Mucosa of stomach (tissue), 1 donor: ENCODE results near the gene ACSL5.
"Not testable (repeated sequence)": the region's sequence is repeated elsewhere in the genome, so short reads cannot be mapped to it uniquely, and the experiment has no call there.

Source experiments
- H3K27me3 ChIP-seq: one replicate; pipeline ENCODE4 v1.7.0; 2013; ENCODE audit warnings: mild to moderate bottlenecking, low read length; ENCODE audit not compliant: control insufficient read depth, insufficient read depth
- H3K36me3 ChIP-seq: one replicate; pipeline ENCODE4 v1.7.0; 2013; ENCODE audit warnings: low read length; ENCODE audit not compliant: control insufficient read depth, insufficient read depth
- H3K4me1 ChIP-seq: one replicate; pipeline ENCODE4 v1.7.0; 2013; ENCODE audit warnings: mild to moderate bottlenecking, low read length; ENCODE audit not compliant: control insufficient read depth, insufficient read depth
- H3K4me3 ChIP-seq: one replicate; pipeline ENCODE4 v1.7.0; 2013; ENCODE audit warnings: low read length
- H3K9ac ChIP-seq: one replicate; pipeline ENCODE4 v1.7.0; 2013; ENCODE audit warnings: mild to moderate bottlenecking, low read length, moderate library complexity
- H3K9me3 ChIP-seq: one replicate; pipeline ENCODE4 v1.7.0; 2013; ENCODE audit warnings: mild to moderate bottlenecking, low read length, moderate library complexity; ENCODE audit not compliant: control insufficient read depth
- donor health status: Pancreatic carcinoma.

Gene ACSL5

DNA sequence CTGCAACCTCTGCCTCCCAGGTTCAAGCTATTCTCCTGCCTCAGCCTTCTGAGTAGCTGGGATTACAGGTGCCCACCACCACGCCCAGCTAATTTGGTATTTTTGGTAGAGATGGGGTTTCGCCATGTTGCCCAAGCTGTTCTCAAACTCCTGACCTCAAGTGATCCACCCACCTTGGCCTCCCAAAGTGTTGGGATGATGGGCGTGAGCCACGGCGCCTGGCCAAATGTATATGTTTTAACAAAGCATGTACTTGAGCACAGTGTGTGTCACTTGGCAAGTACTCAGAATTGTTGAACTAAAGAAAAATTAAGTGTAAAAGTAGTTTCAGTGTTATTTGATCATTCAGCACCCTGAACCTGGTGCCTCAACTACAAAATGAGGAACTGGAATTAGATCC, 90.2 kb downstream of the ACSL5 start:
- not testable (repeated sequence) for H3K9ac ChIP-seq, H3K9me3 ChIP-seq, H3K4me3 ChIP-seq, H3K27me3 ChIP-seq, H3K4me1 ChIP-seq, H3K36me3 ChIP-seq

DNA sequence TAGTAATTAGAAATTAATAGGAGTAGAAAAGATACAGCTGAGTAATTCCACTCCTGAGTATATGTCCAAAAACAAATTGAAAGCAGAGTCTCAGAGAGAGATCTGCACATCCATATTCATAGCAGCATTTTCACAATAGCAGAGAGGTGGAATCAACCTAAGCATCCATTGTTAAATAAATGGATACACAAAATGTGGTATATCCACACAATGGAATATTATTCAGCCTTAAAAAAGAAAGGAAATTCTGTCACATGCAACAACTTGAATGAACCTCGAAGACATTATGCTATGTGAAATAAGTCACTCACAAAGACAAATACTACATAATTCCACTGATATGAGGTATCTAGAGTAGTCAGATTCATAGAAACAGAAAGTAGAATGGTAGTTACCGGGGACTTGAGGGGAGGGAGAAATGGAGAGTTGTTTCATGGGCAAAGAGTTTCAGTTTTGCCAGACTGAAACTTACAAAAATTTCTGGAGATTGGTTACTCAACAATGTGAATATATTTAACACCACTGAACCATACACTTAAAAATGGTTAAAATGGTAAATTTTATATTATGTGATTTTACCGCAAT, 91.5 kb downstream of the ACSL5 start:
- no peak overlapping the region for H3K4me3 ChIP-seq
- no peak overlapping the region for H3K9ac ChIP-seq
- no peaks in the 10 kb centered on the region for H3K36me3 ChIP-seq

DNA sequence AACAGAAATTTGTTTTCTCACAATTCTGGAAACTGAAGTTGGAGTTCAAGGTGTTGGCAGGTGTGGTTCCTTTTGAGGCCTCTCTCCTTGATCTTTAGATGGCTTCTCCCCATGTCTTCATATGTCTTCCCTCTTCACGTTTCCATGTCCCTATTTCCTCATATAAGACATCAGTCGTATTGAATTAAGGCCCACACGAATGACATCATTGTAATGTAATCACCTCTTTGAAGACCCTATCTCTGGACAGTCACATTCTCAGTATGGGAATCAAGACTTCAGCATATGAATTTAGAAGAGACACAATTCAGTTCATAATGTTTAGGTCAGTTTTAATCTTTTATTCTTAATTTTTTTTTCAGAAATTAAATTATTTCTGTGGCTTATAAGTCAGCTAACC, 92.9 kb downstream of the ACSL5 start:
- H3K36me3 ChIP-seq, result no peaks in the 10 kb centered on the region
- no peak overlapping the region for H3K9ac ChIP-seq
- no peak overlapping the region for H3K4me3 ChIP-seq

More for the DNA sequence above, 91.5 kb downstream of the ACSL5 start:
- Histone ChIP-seq H3K4me1 (no peaks in the 10 kb centered on the region), H3K27me3 (no peaks in the 10 kb centered on the region), H3K9me3 (no peaks in the 10 kb centered on the region)

DNA sequence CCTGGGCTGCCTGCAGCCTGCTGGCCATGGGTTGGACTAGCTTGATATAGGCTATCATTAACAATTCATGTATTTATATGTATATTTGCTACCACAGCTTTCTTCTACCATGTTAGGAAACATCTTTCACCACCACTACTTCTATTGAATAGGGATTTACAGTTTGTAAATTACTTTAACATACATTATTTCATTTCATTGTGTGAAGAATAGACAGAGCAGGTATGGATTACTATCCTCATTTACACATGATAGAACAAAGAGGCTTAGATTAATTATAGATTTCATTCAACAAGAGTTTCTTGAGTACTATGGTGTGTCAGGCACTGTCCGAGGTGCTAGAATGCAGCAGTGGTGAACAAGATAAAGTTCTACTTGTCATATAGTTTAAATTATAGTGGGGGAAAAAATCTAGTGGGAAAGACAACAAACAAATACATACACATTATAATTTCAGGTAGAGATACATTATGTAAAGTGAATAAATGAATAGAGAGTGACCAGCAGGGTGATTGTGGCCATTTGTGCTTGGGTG, 93.7 kb downstream of the ACSL5 start:
- Histone ChIP-seq H3K9me3 (no peaks in the 10 kb centered on the region), H3K27me3 (no peaks in the 10 kb centered on the region), H3K9ac (no peak overlapping the region), H3K4me1 (no peaks in the 10 kb centered on the region), H3K36me3 (no peaks in the 10 kb centered on the region), H3K4me3 (no peak overlapping the region)

More for the DNA sequence above, 92.9 kb downstream of the ACSL5 start:
- Histone ChIP-seq H3K27me3 (no peaks in the 10 kb centered on the region), H3K4me1 (no peaks in the 10 kb centered on the region), H3K9me3 (no peaks in the 10 kb centered on the region)

DNA sequence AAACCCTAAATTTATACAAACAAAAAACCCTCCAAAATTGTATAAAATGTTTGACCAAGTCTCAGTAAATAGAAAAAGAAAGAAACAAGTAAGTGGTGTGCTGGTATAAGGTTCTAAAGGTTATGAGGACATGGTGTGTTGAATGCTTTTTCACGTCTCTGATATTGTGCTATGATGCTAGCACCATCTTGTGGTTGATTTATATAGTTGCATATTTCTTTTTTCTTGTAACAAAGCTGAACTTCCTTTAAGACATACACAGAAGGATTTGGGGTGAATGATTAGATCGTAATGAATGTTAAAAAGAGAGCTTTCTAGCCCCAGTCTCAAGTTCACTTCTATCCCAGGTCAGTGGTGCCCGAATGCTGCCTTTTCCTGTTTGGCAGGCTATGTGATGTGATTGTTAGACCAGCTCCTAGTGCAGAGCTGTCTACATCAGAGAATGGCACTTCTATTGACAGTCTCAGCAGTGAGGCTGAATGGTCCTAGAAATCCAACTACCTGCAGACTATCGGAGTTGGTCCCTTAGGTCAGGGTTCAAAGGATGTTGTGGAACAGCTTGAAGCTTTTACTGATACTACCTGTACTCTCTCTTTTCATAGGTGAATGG, 98.1 kb downstream of the ACSL5 start:
- no peak overlapping the region for H3K9ac ChIP-seq
- no peaks in the 10 kb centered on the region for H3K9me3 ChIP-seq
- H3K4me3 ChIP-seq, result no peak overlapping the region
- no peaks in the 10 kb centered on the region for H3K36me3 ChIP-seq
- no peaks in the 10 kb centered on the region for H3K27me3 ChIP-seq
- no peaks in the 10 kb centered on the region for H3K4me1 ChIP-seq

DNA sequence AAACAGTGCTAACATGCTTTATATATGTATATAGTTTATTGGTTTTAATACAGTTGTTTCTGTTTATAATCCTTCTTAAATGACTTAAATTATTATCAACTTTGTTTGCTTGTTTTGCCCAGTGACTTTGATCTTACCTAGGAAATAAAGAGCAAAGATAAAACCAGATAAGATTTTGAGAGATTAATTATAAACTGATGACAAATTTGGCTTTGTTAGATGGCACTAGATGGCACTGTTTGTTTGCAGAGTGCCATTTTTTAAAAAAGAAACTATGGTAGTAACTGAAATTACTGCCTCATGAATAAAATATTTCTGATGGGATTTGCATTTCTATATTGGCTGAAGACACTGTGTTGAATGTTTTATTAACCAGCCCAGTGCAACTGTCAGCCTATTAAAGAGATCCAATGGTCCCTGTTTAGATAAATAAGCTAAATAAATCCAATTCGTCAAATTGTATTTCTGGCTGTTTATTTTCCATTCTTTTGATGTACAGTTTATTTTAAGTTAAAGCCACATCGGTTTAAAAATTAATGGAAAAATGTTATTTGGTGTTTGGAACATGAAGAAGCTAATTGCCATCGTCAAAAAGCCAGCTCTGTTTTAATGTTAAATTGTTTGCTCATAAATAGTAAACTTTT, 101.8 kb downstream of the ACSL5 start:
- H3K4me3 ChIP-seq, result no peak overlapping the region
- no peaks in the 10 kb centered on the region for H3K27me3 ChIP-seq
- H3K4me1 ChIP-seq, result no peaks in the 10 kb centered on the region
- no peaks in the 10 kb centered on the region for H3K36me3 ChIP-seq
- no peaks in the 10 kb centered on the region for H3K9me3 ChIP-seq
- H3K9ac ChIP-seq, result no peak overlapping the region
